B cell (primary cell): ENCODE measurements around the gene OPTN. TPM values are rescaled to one million over a fixed set of nuclear protein-coding genes. Genes with fewer than 3 reads are reported as not detected.

Experiments used
- ATAC-seq: fragments of 200-7000 bp; cut with Tn5 transposase; one replicate; pipeline ENCODE4 v1.10.0; 2021; ENCODE audit warnings: low read depth, mild to moderate bottlenecking, moderate number of reproducible peaks, moderate library complexity
- CTCF ChIA-PET: fragments of 350-600 bp; sonication (Branson Sonifier 250); formaldehyde crosslinking; loops from one replicate; lab custom pipeline; 2021; ENCODE audit warnings: antibody characterized with exemption, inconsistent platforms; lab: Charles Lee
- POLR2A ChIA-PET: fragments of 350-600 bp; sonication (Branson Sonifier 250); formaldehyde crosslinking; loops from one replicate; lab custom pipeline; 2021; ENCODE audit warnings: antibody characterized with exemption; lab: Charles Lee
- DNase-seq: peaks from one replicate; pipeline ENCODE4 v3.0.0; 2013
- H2AFZ ChIP-seq: 2 replicates; pipeline ENCODE4 v1.6.1; 2012; ENCODE audit warnings: mild to moderate bottlenecking, low read depth, low read length; ENCODE audit not compliant: insufficient read depth, poor library complexity, severe bottlenecking
- H3K27ac ChIP-seq, 2 donors: 1 replicate in 1 of 2; 2 replicates in 1 of 2; pipeline ENCODE4 v1.5.1; 2012 to 2013; ENCODE audit warnings: low read length in 2 of 2, mild to moderate bottlenecking in 2 of 2, moderate library complexity in 1 of 2
- H3K27me3 ChIP-seq, 4 experiments: fragments of 200-600 bp in 1 of 4; sonication (generic) in 1 of 4; replicated peaks in 1 of 4; 1 replicate in 2 of 4; 2 replicates in 2 of 4; pipeline versions ENCODE4 v1.6.1 to v1.7.0; 2013 to 2016; ENCODE audit warnings: low read length in 3 of 4, mild to moderate bottlenecking in 2 of 4, mixed read lengths in 1 of 4, moderate library complexity in 1 of 4; ENCODE audit not compliant: insufficient read depth in 4 of 4, control insufficient read depth in 3 of 4; ENCODE audit errors: control extremely low read depth in 1 of 4
- H3K36me3 ChIP-seq, 2 experiments: replicated peaks in 1 of 2; 1 replicate in 1 of 2; 2 replicates in 1 of 2; pipeline versions ENCODE4 v1.6.1 to v1.7.1; 2013; ENCODE audit warnings: low read length in 1 of 2; ENCODE audit not compliant: insufficient read depth in 2 of 2, control insufficient read depth in 1 of 2; ENCODE audit errors: control extremely low read depth in 1 of 2, extremely low read depth in 1 of 2
- H3K4me1 ChIP-seq, 2 donors: fragments of 200-600 bp in 1 of 2; sonication (generic) in 1 of 2; 1 replicate in 1 of 2; 2 replicates in 1 of 2; pipeline versions ENCODE4 v1.5.1 to v1.6.1; 2013 to 2017; ENCODE audit warnings: low read length in 2 of 2; ENCODE audit not compliant: control insufficient read depth in 2 of 2, insufficient read depth in 2 of 2
- H3K4me2 ChIP-seq: replicated peaks from 2 replicates; pipeline ENCODE3; 2012; ENCODE audit warnings: mild to moderate bottlenecking, low read depth, low read length; ENCODE audit not compliant: poor library complexity, severe bottlenecking
- H3K4me3 ChIP-seq, 5 experiments: fragments of 200-600 bp in 1 of 5; sonication (generic) in 1 of 5; 1 replicate in 3 of 5; 2 replicates in 2 of 5; pipeline versions ENCODE4 v1.5.1 to v1.7.0; 2011 to 2016; ENCODE audit warnings: low read length in 4 of 5, mild to moderate bottlenecking in 4 of 5, low read depth in 2 of 5, control low read depth in 1 of 5, moderate library complexity in 1 of 5; ENCODE audit not compliant: insufficient read depth in 1 of 5; ENCODE audit errors: control extremely low read depth in 1 of 5, extremely low read depth in 1 of 5
- H3K79me2 ChIP-seq: fragments of 200-600 bp; sonication (generic); one replicate; pipeline ENCODE4 v1.6.0; 2016; ENCODE audit warnings: low read length; ENCODE audit not compliant: control insufficient read depth, insufficient read depth
- H3K9ac ChIP-seq: fragments of 200-600 bp; sonication (generic); 2 replicates; pipeline ENCODE4 v1.6.1; 2017; ENCODE audit warnings: mild to moderate bottlenecking, low read length, moderate library complexity
- H3K9me3 ChIP-seq, 3 donors: one replicate each; pipeline versions ENCODE4 v1.6.1 to v1.7.1; 2013; ENCODE audit warnings: low read length in 2 of 3; ENCODE audit not compliant: control insufficient read depth in 2 of 3, insufficient read depth in 1 of 3; ENCODE audit errors: control extremely low read depth in 1 of 3
- H4K20me1 ChIP-seq: 2 replicates; pipeline ENCODE4 v1.6.0; 2012; ENCODE audit warnings: mild to moderate bottlenecking, low read length; ENCODE audit not compliant: insufficient read depth, control insufficient read depth, poor library complexity, severe bottlenecking
- H3K27ac Mint-ChIP-seq: one replicate; pipeline ENCODE4 v1.8.0; 2021; ENCODE audit warnings: mixed read lengths
- H3K27me3 Mint-ChIP-seq: one replicate; pipeline ENCODE4 v1.8.0; 2021; ENCODE audit warnings: mixed read lengths
- H3K4me1 Mint-ChIP-seq: one replicate; pipeline ENCODE4 v1.8.0; 2021; ENCODE audit warnings: mixed read lengths
- H3K4me3 Mint-ChIP-seq: one replicate; pipeline ENCODE4 v1.8.0; 2021; ENCODE audit warnings: mixed read lengths
- H3K9me3 Mint-ChIP-seq: one replicate; pipeline ENCODE4 v1.8.0; 2022; ENCODE audit warnings: mixed read lengths; ENCODE audit not compliant: insufficient read depth
- CTCF ChIP-seq: fragments of 200-600 bp; IDR thresholded peaks from one replicate; pipeline ENCODE4 v1.8.0; 2022; ENCODE audit warnings: antibody characterized with exemption, mild to moderate bottlenecking
- EZH2 ChIP-seq: IDR thresholded peaks from 2 replicates; pipeline ENCODE4 v1.6.1; 2012; ENCODE audit warnings: borderline replicate concordance, low read depth, mild to moderate bottlenecking, moderate library complexity, low read length; ENCODE audit not compliant: insufficient read depth, poor library complexity, severe bottlenecking
- WGBS: methylation state at CpG from one replicate; pipeline ENCODE4 v1.1.5; 2013; ENCODE audit warnings: missing lambda C conversion rate; ENCODE audit not compliant: insufficient coverage; 5-methylcytosine and 5-hydroxymethylcytosine counted together
- intact Hi-C: fragments of 100-400 bp; cut with micrococcal nuclease; formaldehyde crosslinking; loops from one replicate; pipeline ENCODE4 v1.10.0; 2022
- polyA plus RNA-seq: library from polyadenylated mRNA; depleted of rRNA; stranded (reverse); fragments of >200 nt; gene quantifications from 2 replicates; pipeline ENCODE4 v1.2.3, GENCODE V29; 2012
- total RNA-seq, 2 donors: library from RNA; stranded (reverse); fragments of 120-200 nt in 1 of 2; gene quantifications; 1 replicate in 1 of 2; 2 replicates in 1 of 2; pipeline versions ENCODE4 v1.2.3 to v1.2.4, GENCODE V29; 2013 to 2022

OPTN gene
- total and polyA plus RNA-seq, 2 donors (not counting 1 experiment from before 2014, with no cell fraction given) = 5.2 to 42.8 TPM

- Mint-ChIP-seq H3K27ac (no peak overlapping the region), H3K4me1 (peaks cover 14% of the 10 kb centered on the region), H3K27me3 (no peaks in the 10 kb centered on the region), H3K9me3 (no peaks in the 10 kb centered on the region), H3K4me3 (no peak overlapping the region)
- H3K27me3 ChIP-seq = no peaks in the 10 kb centered on the region
- ChIA-PET CTCF (no interaction called here), POLR2A (no interaction called here)
- TF ChIP-seq CTCF (no peak), EZH2 (no peak)
- DNase-seq = no peak
- H2AFZ ChIP-seq = no peak overlapping the region
- no peaks in the 10 kb centered on the region for H4K20me1 ChIP-seq
- intact Hi-C loops = no loop called here
- H3K4me1 ChIP-seq = peaks cover 10 to 12% of the 10 kb centered on the region in 2 donors
- no peaks in the 10 kb centered on the region for H3K36me3 ChIP-seq
- no peaks in the 10 kb centered on the region for H3K9me3 ChIP-seq
- H3K79me2 ChIP-seq = peaks cover 6% of the 10 kb centered on the region
- no peak overlapping the region for H3K27ac ChIP-seq
- no peak overlapping the region for H3K4me3 ChIP-seq
- no peak overlapping the region for H3K9ac ChIP-seq
- H3K4me2 ChIP-seq = no peak overlapping the region
- no peak for ATAC-seq
Measured at GRCh38 chr10:13165177-13165576, 65.2 kb downstream of the OPTN start.

- Mint-ChIP-seq H3K4me3 (no peak overlapping the region), H3K4me1 (no peaks in the 10 kb centered on the region), H3K27me3 (no peaks in the 10 kb centered on the region), H3K27ac (no peak overlapping the region), H3K9me3 (no peaks in the 10 kb centered on the region)
- 97% methylated on average over 7 of the region's 7 CpGs for WGBS
- Histone ChIP-seq H3K27me3 (no peaks in the 10 kb centered on the region), H3K9ac (no peak overlapping the region), H3K9me3 (no peaks in the 10 kb centered on the region), H3K4me3 (no peak overlapping the region), H3K79me2 (no peaks in the 10 kb centered on the region), H3K4me2 (no peak overlapping the region), H3K36me3 (no peaks in the 10 kb centered on the region), H4K20me1 (no peaks in the 10 kb centered on the region), H3K4me1 (no peaks in the 10 kb centered on the region), H2AFZ (no peak overlapping the region), H3K27ac (no peak overlapping the region)
- ChIA-PET CTCF (no interaction called here), POLR2A (no interaction called here)
- intact Hi-C loops = no loop called here
- TF ChIP-seq CTCF = no peak
- DNase-seq (no peak), ATAC-seq (no peak)
Measured at GRCh38 chr10:13167568-13167967, 67.6 kb downstream of the OPTN start.
